Panc1 (cell line): Measurements from ENCODE around the gene PKD1L1. TPM values are rescaled to one million over a fixed set of nuclear protein-coding genes. Genes with fewer than 3 reads are reported as not detected.
"Not testable (repeated sequence)": the region's sequence is repeated elsewhere in the genome, so short reads cannot be mapped to it uniquely, and the experiment has no call there.

Source experiments
- ATAC-seq: fragments of 200-7000 bp; cut with Tn5 transposase; 2 replicates; pipeline ENCODE4 v1.9.1; 2020; ENCODE audit warnings: mild to moderate bottlenecking, moderate library complexity
- BruUV-seq: library from RNA; stranded (reverse); fragments of 400-500 nt; replicated peaks from 2 replicates; lab custom pipeline; 2021; lab: Mats Ljungman, UMichigan
- CTCF ChIA-PET: fragments of 300-600 bp; sonication (Branson Sonifier 250); formaldehyde crosslinking; loops from one replicate; lab custom pipeline; 2022; ENCODE audit warnings: antibody characterized with exemption; lab: Charles Lee
- POLR2A ChIA-PET: fragments of 300-600 bp; sonication (Branson Sonifier 250); formaldehyde crosslinking; loops from one replicate; lab custom pipeline; 2022; ENCODE audit warnings: antibody characterized with exemption; lab: Charles Lee
- DNase-seq: peaks from one replicate; pipeline ENCODE4 v3.0.0-alpha.2; 2010; ENCODE audit warnings: low read depth, low spot score
- H3K27ac ChIP-seq: 2 replicates; pipeline ENCODE4 v1.5.1; 2011; ENCODE audit warnings: mild to moderate bottlenecking, low read length, inconsistent platforms
- H3K27me3 ChIP-seq: fragments of 200-500 bp; sonication (Bioruptor generic); 2 replicates; pipeline ENCODE4 v1.6.0; 2014; ENCODE audit warnings: low read length, inconsistent platforms; ENCODE audit not compliant: control insufficient read depth, insufficient read depth
- H3K36me3 ChIP-seq: fragments of 200-500 bp; sonication (Bioruptor generic); 2 replicates; pipeline ENCODE4 v1.5.1; 2014; ENCODE audit warnings: inconsistent platforms, mild to moderate bottlenecking, low read length, moderate library complexity; ENCODE audit not compliant: control insufficient read depth, insufficient read depth
- H3K4me1 ChIP-seq: 2 replicates; pipeline ENCODE4 v1.5.1; 2011; ENCODE audit warnings: inconsistent platforms, mild to moderate bottlenecking, low read length, moderate library complexity; ENCODE audit not compliant: control insufficient read depth, insufficient read depth
- H3K4me3 ChIP-seq, 2 experiments: 2 replicates each; pipeline ENCODE4 v1.5.1; 2011 to 2012; ENCODE audit warnings: low read depth in 2 of 2, low read length in 2 of 2, mild to moderate bottlenecking in 2 of 2, inconsistent platforms in 1 of 2, moderate library complexity in 1 of 2
- H3K9me3 ChIP-seq: fragments of 200-500 bp; sonication (Bioruptor generic); 2 replicates; pipeline ENCODE4 v1.5.1; 2014; ENCODE audit warnings: low read depth, mild to moderate bottlenecking, inconsistent platforms, low read length, moderate library complexity; ENCODE audit not compliant: control insufficient read depth, insufficient read depth
- POLR2AphosphoS5 ChIP-seq: IDR thresholded peaks from 2 replicates; pipeline ENCODE4 v1.6.1; 2012; ENCODE audit warnings: mild to moderate bottlenecking, low read depth, low read length, moderate library complexity
- SIN3A ChIP-seq: IDR thresholded peaks from 2 replicates; pipeline ENCODE4 v1.6.1; 2012; ENCODE audit warnings: low read depth, mild to moderate bottlenecking, low read length, moderate library complexity, borderline replicate concordance; ENCODE audit not compliant: insufficient read depth
- TCF7L2 ChIP-seq: IDR thresholded peaks from 2 replicates; pipeline ENCODE4 v1.6.1; 2011; ENCODE audit warnings: mild to moderate bottlenecking, low read depth, low read length, inconsistent platforms
- in situ Hi-C: cut with HindIII; loops from 2 replicates; pipeline ENCODE4 v1.10.0; 2016; ENCODE audit warnings: low sequenced_read_pairs, low pct_unique_long_range_greater_than_20kb
- intact Hi-C: fragments of 100-400 bp; cut with micrococcal nuclease; formaldehyde crosslinking; loops from one replicate; pipeline ENCODE4 v1.10.0; 2022; ENCODE audit not compliant: unreplicated experiment
- total RNA-seq: library from RNA; stranded (reverse); gene quantifications from one replicate; pipeline ENCODE4 v1.2.1, GENCODE V29; 2021; ENCODE audit not compliant: unreplicated experiment
- TF ChIP-seq, protein P1 (sequence below), 2 experiments: IDR thresholded peaks; 2 replicates each; pipeline ENCODE4 v1.6.1; 2011 to 2012; ENCODE audit warnings: low read depth in 2 of 2, control low read depth in 1 of 2, low read length in 1 of 2, mild to moderate bottlenecking in 1 of 2, moderate library complexity in 1 of 2; ENCODE audit not compliant: insufficient read depth in 1 of 2
- TF ChIP-seq, protein P2 (sequence below): fragments of 450-650 bp; IDR thresholded peaks from 2 replicates; pipeline ENCODE4 v1.5.1; 2017; ENCODE audit warnings: mild to moderate bottlenecking

The PKD1L1 gene
- total RNA-seq, 1 experiment from 2014 or later: 2.2 TPM

DNA sequence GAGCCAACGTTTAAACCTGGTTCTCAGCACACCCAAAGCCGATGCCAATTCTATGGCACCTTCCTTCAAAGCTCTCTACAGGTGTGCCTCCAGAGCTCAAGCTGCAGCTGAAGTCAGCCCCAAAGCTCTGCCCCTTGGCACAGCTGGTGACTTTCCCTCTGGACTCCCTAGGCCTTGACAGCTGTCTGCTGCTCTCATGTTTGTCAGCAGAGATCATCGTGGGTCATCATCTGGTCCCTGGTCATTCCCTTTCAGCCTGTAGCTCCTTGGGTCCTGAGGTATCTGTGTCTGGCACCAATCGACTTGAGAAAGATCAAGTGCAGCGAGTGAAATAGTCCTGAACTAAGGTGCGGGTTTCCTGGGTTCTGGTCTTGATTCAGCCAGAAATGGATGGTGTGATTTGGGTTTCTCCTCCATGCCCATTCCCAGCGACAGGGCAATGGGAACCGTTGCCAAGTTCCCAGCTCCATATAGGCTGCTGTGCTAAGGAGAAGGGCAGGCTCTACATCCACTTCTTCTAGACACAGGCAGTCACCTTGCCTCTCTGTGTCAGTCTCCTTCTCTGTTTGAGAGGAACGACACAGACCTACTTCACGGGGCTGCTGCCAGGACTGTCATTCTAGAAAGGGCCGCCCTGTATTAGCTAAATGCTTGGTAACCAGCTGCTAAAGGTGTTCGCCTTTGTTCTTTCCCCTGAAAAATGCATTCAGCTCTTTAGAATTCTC, 3.6 kb downstream of the PKD1L1 start:
- Histone ChIP-seq H3K9me3 (no peaks in the 10 kb centered on the region), H3K27me3 (no peaks in the 10 kb centered on the region), H3K27ac (peak overlapping the region; percentile 76), H3K36me3 (no peaks in the 10 kb centered on the region), H3K4me3 (no peak overlapping the region), H3K4me1 (peaks cover 35% of the 10 kb centered on the region)
- CTCF ChIA-PET: interaction anchor here (0.5 to 1.8 kb wide), 10 partner anchors 23 to 691 kb away, joined by 3 to 17 read pairs (median 3); no protein-coding TSS in a partner anchor
- peak; percentile 48 for ATAC-seq
- no TSS peak for BruUV-seq
- intact Hi-C loops (loop anchor here (2.0 to 5.0 kb wide), 2 partner anchors 210 to 677 kb away; no protein-coding TSS in a partner anchor), in situ Hi-C loops (no loop called here)
- POLR2A ChIA-PET: no interaction called here
- TF ChIP-seq, protein P1, sequence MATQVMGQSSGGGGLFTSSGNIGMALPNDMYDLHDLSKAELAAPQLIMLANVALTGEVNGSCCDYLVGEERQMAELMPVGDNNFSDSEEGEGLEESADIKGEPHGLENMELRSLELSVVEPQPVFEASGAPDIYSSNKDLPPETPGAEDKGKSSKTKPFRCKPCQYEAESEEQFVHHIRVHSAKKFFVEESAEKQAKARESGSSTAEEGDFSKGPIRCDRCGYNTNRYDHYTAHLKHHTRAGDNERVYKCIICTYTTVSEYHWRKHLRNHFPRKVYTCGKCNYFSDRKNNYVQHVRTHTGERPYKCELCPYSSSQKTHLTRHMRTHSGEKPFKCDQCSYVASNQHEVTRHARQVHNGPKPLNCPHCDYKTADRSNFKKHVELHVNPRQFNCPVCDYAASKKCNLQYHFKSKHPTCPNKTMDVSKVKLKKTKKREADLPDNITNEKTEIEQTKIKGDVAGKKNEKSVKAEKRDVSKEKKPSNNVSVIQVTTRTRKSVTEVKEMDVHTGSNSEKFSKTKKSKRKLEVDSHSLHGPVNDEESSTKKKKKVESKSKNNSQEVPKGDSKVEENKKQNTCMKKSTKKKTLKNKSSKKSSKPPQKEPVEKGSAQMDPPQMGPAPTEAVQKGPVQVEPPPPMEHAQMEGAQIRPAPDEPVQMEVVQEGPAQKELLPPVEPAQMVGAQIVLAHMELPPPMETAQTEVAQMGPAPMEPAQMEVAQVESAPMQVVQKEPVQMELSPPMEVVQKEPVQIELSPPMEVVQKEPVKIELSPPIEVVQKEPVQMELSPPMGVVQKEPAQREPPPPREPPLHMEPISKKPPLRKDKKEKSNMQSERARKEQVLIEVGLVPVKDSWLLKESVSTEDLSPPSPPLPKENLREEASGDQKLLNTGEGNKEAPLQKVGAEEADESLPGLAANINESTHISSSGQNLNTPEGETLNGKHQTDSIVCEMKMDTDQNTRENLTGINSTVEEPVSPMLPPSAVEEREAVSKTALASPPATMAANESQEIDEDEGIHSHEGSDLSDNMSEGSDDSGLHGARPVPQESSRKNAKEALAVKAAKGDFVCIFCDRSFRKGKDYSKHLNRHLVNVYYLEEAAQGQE (IDR thresholded peaks at IDR 0.05; ENCODE audit: insufficient read depth in 1 of 2, low read depth in 2 of 2, low read length in 1 of 2): no peak
- TF ChIP-seq TCF7L2: no peak
- no peak for TF ChIP-seq POLR2AphosphoS5
- TF ChIP-seq SIN3A: no peak
- TF ChIP-seq, protein P2, sequence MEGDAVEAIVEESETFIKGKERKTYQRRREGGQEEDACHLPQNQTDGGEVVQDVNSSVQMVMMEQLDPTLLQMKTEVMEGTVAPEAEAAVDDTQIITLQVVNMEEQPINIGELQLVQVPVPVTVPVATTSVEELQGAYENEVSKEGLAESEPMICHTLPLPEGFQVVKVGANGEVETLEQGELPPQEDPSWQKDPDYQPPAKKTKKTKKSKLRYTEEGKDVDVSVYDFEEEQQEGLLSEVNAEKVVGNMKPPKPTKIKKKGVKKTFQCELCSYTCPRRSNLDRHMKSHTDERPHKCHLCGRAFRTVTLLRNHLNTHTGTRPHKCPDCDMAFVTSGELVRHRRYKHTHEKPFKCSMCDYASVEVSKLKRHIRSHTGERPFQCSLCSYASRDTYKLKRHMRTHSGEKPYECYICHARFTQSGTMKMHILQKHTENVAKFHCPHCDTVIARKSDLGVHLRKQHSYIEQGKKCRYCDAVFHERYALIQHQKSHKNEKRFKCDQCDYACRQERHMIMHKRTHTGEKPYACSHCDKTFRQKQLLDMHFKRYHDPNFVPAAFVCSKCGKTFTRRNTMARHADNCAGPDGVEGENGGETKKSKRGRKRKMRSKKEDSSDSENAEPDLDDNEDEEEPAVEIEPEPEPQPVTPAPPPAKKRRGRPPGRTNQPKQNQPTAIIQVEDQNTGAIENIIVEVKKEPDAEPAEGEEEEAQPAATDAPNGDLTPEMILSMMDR: no peak
- DNase-seq: no peak

DNA sequence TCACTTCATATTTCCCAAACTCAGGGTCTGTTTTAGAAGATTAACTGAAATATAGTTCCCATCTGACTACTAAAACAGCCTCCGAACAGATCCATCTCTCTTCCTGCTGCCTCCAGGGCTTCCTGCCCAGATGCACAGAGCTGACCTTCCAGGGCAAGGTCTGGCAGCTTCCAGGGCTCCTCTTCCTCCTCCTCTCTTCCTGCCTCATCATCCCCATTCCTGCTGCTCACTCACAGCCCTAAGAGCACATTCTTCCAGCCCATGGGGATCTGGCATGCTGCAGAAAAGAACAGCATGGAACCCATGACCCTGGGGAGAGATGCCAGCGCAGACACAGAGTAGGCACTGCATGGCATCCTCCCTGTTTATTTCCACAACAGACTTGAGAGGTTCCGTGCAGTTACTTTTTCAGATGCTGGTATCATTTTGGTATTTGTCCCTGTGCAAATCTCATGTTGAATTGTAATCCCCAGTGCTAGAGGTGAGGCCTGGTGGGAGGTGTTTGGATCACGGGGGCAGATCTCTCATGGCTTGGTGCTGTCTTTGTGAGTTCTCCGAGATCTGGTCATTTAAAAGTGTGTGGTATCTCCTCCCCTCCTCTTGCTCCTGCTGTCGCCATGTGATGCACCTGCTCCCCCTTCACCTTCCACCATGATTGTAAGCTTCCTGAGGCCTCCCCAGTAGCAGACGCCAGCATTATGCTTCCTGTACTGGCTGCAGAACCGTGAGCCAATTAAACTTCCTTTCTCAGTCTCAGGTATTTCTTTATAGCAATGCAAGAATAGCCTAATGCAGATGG, 4.4 kb downstream of the PKD1L1 start:
- intact Hi-C loops (loop anchor here (2.0 kb wide), 1 partner anchor 211 kb away; no protein-coding TSS in a partner anchor), in situ Hi-C loops (no loop called here)
- Histone ChIP-seq H3K4me3 (no peak overlapping the region), H3K36me3 (no peaks in the 10 kb centered on the region), H3K27ac (peak overlapping the region; percentile 76), H3K9me3 (no peaks in the 10 kb centered on the region), H3K27me3 (no peaks in the 10 kb centered on the region), H3K4me1 (peaks cover 41% of the 10 kb centered on the region)
- DNase-seq (no peak), ATAC-seq (no peak)
- TF ChIP-seq SIN3A (no peak), POLR2AphosphoS5 (no peak), TCF7L2 (no peak)
- TF ChIP-seq, protein P1 (IDR thresholded peaks at IDR 0.05; ENCODE audit: insufficient read depth in 1 of 2, low read depth in 2 of 2, low read length in 1 of 2): no peak
- TF ChIP-seq, protein P2: no peak
- no TSS peak for BruUV-seq
- POLR2A ChIA-PET: no interaction called here
- CTCF ChIA-PET: interaction anchor here (1.0 to 1.8 kb wide), 4 partner anchors 59 to 690 kb away, joined by 3 to 17 read pairs (median 5); no protein-coding TSS in a partner anchor

DNA sequence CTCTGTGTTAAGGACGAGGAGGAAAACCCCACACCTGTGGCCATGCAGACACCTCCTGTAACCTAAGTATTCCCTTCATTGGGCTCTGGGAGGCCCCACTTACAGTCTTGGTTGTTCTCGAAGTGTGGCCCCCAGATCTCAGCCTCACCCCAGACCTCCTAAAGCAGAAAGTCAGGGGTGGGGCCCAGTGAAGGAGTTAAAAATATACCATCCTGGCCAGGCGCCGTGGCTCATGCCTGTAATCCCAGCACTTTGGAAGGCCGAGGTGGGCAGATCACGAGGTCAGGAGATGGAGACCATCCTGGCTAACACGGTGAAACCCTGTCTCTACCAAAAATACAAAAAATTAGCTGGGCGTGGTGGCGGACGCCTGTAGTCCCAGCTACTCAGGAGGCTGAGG, 5.6 kb downstream of the PKD1L1 start:
- H3K27ac ChIP-seq, ATAC-seq, H3K9me3 ChIP-seq, H3K36me3 ChIP-seq, BruUV-seq, in situ Hi-C loops, POLR2A ChIA-PET, CTCF ChIA-PET, H3K4me3 ChIP-seq, DNase-seq, H3K27me3 ChIP-seq, intact Hi-C loops: not testable (repeated sequence)
- H3K4me1 ChIP-seq: peaks cover 49% of the 10 kb centered on the region
